ENCODE data around the gene GNAT3.
A peak's percentile ranks its signal among the peaks of the same experiment; 100 is the strongest.

The GNAT3 gene

GRCh38 chr7:80511964-80512363 is at the start of gene GNAT3:
TSS of gene GNAT3 (minus strand) at chr7:80512064. CDS start at chr7:80511926, 138 bp downstream.
- peak within 1 kb of the TSS; percentile 41 for H3K27ac ChIP-seq
- TF ChIP-seq, protein P1, sequence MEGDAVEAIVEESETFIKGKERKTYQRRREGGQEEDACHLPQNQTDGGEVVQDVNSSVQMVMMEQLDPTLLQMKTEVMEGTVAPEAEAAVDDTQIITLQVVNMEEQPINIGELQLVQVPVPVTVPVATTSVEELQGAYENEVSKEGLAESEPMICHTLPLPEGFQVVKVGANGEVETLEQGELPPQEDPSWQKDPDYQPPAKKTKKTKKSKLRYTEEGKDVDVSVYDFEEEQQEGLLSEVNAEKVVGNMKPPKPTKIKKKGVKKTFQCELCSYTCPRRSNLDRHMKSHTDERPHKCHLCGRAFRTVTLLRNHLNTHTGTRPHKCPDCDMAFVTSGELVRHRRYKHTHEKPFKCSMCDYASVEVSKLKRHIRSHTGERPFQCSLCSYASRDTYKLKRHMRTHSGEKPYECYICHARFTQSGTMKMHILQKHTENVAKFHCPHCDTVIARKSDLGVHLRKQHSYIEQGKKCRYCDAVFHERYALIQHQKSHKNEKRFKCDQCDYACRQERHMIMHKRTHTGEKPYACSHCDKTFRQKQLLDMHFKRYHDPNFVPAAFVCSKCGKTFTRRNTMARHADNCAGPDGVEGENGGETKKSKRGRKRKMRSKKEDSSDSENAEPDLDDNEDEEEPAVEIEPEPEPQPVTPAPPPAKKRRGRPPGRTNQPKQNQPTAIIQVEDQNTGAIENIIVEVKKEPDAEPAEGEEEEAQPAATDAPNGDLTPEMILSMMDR (conservative IDR thresholded peaks at IDR 0.05) = no peak

DNA sequence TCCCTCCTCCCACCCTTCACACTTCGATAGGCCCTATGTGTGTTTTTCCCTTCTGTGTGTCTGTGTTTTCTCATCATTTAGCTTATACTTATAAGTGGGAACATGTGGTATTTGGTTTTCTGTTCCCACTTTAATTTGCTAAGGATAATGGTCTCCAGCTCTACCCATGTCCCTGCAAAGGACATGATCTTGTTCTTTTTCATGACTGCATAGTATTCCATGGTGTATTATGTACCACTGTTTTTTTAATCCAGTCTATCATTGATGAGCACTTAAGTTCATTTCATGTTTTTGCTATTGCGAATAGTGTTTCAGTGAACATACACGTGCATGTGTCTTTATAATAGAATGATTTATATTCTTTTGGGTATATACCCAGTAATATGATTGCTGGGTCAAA is 46.3 kb upstream of the GNAT3 start:
- no peak overlapping the region for H3K27ac ChIP-seq
- TF ChIP-seq, protein P1 (conservative IDR thresholded peaks at IDR 0.05) = no peak

- TF ChIP-seq, protein P1 (conservative IDR thresholded peaks at IDR 0.05) = no peak
- H3K27ac ChIP-seq = no peak overlapping the region
Measured at GRCh38 chr7:80552031-80552694, 40.3 kb upstream of the GNAT3 start.

GRCh38 chr7:80550005-80550404 is 38.1 kb upstream of the GNAT3 start:
- TF ChIP-seq, protein P1 (conservative IDR thresholded peaks at IDR 0.05) = no peak

DNA sequence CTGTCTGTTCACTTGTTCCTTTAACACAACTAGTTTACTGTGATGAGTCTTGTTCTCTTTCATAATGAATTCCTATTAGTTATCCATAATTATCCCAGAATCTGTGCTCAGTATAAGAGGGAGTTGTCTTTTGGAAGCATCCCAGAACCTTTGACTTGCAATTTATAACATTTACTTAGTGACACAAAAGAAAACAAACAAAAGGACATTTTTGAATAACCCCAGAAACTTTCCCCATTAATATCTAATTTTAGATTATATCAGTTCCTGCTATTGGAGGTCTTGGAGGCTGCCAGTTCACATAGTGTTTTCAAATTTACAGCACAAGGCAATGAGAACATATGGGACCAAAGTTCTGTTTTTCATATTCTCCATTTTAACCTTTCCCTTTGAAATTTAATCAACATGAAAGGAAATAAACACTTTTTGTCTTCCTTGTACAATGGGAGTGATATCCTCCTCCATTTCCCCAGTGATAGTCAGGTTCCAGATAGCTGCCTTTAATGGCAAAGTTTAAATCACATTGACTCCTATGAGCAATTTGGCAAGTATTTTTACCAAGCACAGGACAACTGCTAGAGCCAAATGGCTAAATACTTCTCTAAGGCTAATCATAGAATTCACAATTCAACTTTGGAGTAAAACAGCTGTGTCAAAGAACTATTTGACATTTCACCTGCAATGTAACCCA is 37.1 kb upstream of the GNAT3 start:
- peak overlapping the region; percentile 30 for H3K27ac ChIP-seq
- TF ChIP-seq, protein P1 (conservative IDR thresholded peaks at IDR 0.05) = no peak

More at GRCh38 chr7:80550005-80550404, 38.1 kb upstream of the GNAT3 start:
- H3K27ac ChIP-seq = no peak overlapping the region

GRCh38 chr7:80542398-80542797 is 30.5 kb upstream of the GNAT3 start:
- peak overlapping the region; percentile 8; the same call in 1 of the 2 replicates for H3K27ac ChIP-seq
- TF ChIP-seq, protein P1 (conservative IDR thresholded peaks at IDR 0.05) = no peak

DNA sequence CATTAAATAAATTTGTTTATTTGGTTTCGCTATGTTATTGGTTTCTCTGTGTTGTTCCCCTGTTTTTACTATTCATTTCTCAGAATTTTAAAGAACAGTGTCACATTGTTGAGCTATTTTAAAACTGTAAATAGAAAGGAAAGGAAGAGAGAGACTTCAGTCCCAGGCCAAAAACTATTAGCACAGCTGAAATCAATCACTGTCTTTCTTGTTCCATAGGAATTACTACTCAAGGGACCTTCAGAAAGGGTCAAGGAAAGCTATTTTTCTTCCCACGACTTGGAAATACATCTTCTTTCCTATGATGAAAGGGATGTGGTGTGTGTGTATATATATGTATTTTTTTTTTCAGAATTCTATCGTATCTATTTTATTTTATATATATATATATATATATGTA is 29.0 kb upstream of the GNAT3 start:
- TF ChIP-seq, protein P1 (conservative IDR thresholded peaks at IDR 0.05) = no peak
- H3K27ac ChIP-seq = no peak overlapping the region
